Endodermal cell (in vitro differentiated cells): ENCODE results near the gene SERPINB5. TPM values are rescaled to one million over a fixed set of nuclear protein-coding genes. Genes with fewer than 3 reads are reported as not detected.
A peak's percentile ranks its signal among the peaks of the same experiment; 100 is the strongest.

Experiments
- DNase-seq: peaks from one replicate; pipeline ENCODE4 v3.0.0-alpha.2; 2017
- H3K27ac ChIP-seq: 2 replicates; pipeline ENCODE4 v1.5.1; 2013; ENCODE audit warnings: mild to moderate bottlenecking, low read depth, low read length, moderate library complexity
- H3K27me3 ChIP-seq: 2 replicates; pipeline ENCODE4 v1.6.1; 2013; ENCODE audit warnings: mild to moderate bottlenecking, low read length, moderate library complexity; ENCODE audit not compliant: insufficient read depth, control insufficient read depth, poor library complexity, severe bottlenecking
- H3K36me3 ChIP-seq: 2 replicates; pipeline ENCODE4 v1.7.0; 2013; ENCODE audit warnings: mild to moderate bottlenecking, low read length, moderate library complexity; ENCODE audit not compliant: control insufficient read depth, insufficient read depth
- H3K4me1 ChIP-seq: one replicate; pipeline ENCODE4 v1.7.0; 2013; ENCODE audit warnings: low read length; ENCODE audit not compliant: control insufficient read depth, insufficient read depth
- H3K4me3 ChIP-seq: 2 replicates; pipeline ENCODE4 v1.5.1; 2013; ENCODE audit warnings: mild to moderate bottlenecking, low read length, moderate library complexity
- H3K9ac ChIP-seq: 2 replicates; pipeline ENCODE4 v1.6.1; 2013; ENCODE audit warnings: mild to moderate bottlenecking, low read length, moderate library complexity; ENCODE audit not compliant: poor library complexity, severe bottlenecking; ENCODE audit errors: extremely low read depth
- H3K9me3 ChIP-seq: 2 replicates; pipeline ENCODE4 v1.6.1; 2013; ENCODE audit warnings: mild to moderate bottlenecking, low read length, moderate library complexity; ENCODE audit not compliant: control insufficient read depth
- H3K27ac Mint-ChIP-seq: 2 replicates; pipeline ENCODE4 v1.8.0; 2020; ENCODE audit warnings: mixed read lengths
- H3K27me3 Mint-ChIP-seq: 2 replicates; pipeline ENCODE4 v1.8.0; 2021; ENCODE audit warnings: mild to moderate bottlenecking, mixed read lengths; ENCODE audit not compliant: insufficient read depth
- H3K36me3 Mint-ChIP-seq: 2 replicates; pipeline ENCODE4 v1.8.0; 2020; ENCODE audit warnings: low read depth, mixed read lengths
- H3K4me1 Mint-ChIP-seq: 2 replicates; pipeline ENCODE4 v1.8.0; 2020; ENCODE audit warnings: mixed read lengths
- H3K4me3 Mint-ChIP-seq: 2 replicates; pipeline ENCODE4 v1.8.0; 2020; ENCODE audit warnings: mild to moderate bottlenecking, moderate library complexity, mixed read lengths
- H3K9me3 Mint-ChIP-seq: 2 replicates; pipeline ENCODE4 v1.8.0; 2020; ENCODE audit warnings: mild to moderate bottlenecking, mixed read lengths
- WGBS, 2 experiments: methylation state at CpG; one replicate each; pipeline versions ENCODE4 v1.1.5 to v1.1.7; 2013; ENCODE audit warnings: missing lambda C conversion rate in 2 of 2, mixed read lengths in 1 of 2; ENCODE audit not compliant: insufficient coverage in 1 of 2, insufficient read length in 1 of 2; 5-methylcytosine and 5-hydroxymethylcytosine counted together
- total RNA-seq, 2 donors: library from RNA; stranded (reverse); fragmentation: NEBNext Ultra II Directional in 1 of 2; extraction: Animal tissue kit (Norgen Biotek cat#: 25700) in 1 of 2; gene quantifications; 2 replicates in 1 of 2; 3 replicates in 1 of 2; pipeline ENCODE4 v1.2.1, GENCODE V29; 2021
- TF ChIP-seq, protein P1 (sequence below): fragments of 200-600 bp; sonication (generic); conservative IDR thresholded peaks from 2 replicates; pipeline ENCODE4 v1.5.0; 2021; ENCODE audit warnings: antibody characterized with exemption, mild to moderate bottlenecking

The SERPINB5 gene
- total RNA-seq, 2 donors from 2014 or later, result 3.3 TPM; not detected in 1

DNA sequence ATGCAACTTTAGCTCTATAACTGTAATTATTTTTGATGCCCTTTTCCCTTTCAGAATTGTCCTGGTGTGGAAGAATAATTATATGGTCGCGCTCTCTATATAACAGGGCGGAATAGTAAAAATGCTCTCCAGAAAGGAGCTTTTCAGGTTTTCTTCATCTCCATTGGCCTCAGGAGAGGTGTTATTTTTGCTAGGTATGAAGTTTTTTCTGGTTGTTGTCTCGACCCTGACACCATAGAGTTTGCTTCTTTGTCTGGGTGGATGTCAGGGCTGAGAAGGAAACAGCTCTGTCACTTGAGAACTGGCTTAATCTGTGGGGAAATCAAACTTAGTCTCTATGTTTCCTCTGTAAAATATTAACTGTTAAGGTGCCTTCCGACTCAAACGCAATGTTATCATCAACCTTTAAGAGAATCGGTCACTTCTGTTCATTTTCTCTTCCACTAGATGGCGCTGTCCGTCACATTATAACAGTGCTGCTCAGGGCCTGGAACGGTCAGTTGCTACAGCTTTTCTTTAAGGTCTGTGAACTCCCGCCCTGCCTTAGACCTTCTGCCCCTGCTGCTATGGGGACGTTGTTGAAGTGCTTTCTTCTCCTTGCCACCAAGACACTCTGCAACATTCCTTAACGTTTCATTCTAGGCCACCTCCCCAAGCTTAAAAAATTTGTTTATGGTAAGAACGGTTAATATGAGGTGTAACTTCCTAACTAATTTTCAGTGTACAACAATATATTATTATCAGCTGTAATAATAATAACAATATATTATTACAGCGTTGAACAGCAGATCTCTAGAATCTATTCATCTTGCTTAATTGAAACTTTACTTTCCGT, 41.6 kb downstream of the SERPINB5 start:
- Histone ChIP-seq H3K27ac (no peak overlapping the region), H3K9ac (no peak overlapping the region), H3K4me3 (no peak overlapping the region), H3K36me3 (no peaks in the 10 kb centered on the region), H3K27me3 (no peaks in the 10 kb centered on the region), H3K4me1 (no peaks in the 10 kb centered on the region), H3K9me3 (no peaks in the 10 kb centered on the region)
- H3K4me1 Mint-ChIP-seq, result peaks cover 10% of the 10 kb centered on the region
- H3K36me3 Mint-ChIP-seq, result no peaks in the 10 kb centered on the region
- TF ChIP-seq, protein P1, sequence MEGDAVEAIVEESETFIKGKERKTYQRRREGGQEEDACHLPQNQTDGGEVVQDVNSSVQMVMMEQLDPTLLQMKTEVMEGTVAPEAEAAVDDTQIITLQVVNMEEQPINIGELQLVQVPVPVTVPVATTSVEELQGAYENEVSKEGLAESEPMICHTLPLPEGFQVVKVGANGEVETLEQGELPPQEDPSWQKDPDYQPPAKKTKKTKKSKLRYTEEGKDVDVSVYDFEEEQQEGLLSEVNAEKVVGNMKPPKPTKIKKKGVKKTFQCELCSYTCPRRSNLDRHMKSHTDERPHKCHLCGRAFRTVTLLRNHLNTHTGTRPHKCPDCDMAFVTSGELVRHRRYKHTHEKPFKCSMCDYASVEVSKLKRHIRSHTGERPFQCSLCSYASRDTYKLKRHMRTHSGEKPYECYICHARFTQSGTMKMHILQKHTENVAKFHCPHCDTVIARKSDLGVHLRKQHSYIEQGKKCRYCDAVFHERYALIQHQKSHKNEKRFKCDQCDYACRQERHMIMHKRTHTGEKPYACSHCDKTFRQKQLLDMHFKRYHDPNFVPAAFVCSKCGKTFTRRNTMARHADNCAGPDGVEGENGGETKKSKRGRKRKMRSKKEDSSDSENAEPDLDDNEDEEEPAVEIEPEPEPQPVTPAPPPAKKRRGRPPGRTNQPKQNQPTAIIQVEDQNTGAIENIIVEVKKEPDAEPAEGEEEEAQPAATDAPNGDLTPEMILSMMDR, result peak; percentile 87
- H3K9me3 Mint-ChIP-seq, result no peaks in the 10 kb centered on the region
- WGBS, 2 experiments, result 29 to 42% methylated on average over 8 to 14 of the region's 16 CpGs
- H3K4me3 Mint-ChIP-seq, result no peak overlapping the region
- DNase-seq, result peak; percentile 87
- H3K27me3 Mint-ChIP-seq, result peaks cover 4% of the 10 kb centered on the region
- H3K27ac Mint-ChIP-seq, result no peak overlapping the region

DNA sequence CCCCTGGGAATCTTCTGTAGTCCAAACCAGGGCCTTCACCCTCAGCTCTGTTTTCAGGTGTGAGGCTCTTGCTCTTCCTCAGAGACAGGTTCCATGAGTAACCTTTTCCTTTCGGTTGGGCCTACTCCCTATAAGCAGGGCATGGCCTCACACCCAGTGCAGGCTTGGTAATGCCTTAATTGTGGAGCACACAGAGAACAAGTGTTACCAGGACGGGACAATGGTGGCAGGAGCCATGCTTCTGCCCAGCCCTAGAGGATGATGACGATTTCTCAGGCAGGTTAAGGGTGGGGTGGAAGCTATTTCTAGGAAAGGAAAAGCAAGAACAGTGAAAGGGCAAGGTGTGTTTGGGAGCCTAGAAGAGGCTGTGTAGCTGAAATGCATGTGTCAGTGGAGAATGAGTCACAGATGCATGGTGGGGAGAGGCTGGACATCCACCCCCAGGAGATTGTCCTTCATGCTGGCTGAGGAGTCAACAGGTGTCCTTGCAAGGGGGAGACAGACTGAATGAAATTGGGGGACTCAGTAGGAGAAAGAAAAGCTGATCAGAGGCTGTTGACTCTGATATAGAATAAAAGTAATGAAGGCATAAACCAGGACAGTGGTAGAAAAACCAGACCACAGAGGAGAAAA, 43.4 kb downstream of the SERPINB5 start:
- H3K36me3 Mint-ChIP-seq, result no peaks in the 10 kb centered on the region

DNA sequence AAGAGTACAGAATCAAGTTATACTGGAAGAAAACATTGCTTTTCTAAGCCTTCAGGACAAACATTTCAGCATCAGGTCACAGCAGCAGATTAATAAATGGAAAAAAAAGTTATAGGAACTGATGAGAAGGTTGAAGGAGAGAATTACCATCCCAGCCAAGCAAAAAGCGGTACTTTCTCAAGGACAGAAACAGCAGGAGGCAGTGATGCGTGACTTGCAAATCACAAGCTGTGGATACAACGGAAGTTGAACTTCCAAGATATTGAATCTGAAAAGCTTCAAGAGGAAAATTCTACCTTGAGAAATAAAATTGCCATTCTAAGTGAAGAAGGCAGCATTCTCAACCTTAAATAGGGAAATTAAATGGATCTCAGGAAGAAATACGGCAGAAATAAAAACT, 46.9 kb downstream of the SERPINB5 start:
- H3K4me3 ChIP-seq, result no peak overlapping the region
- H3K9ac ChIP-seq, result no peak overlapping the region
- no peaks in the 10 kb centered on the region for H3K4me1 ChIP-seq
- Mint-ChIP-seq H3K36me3 (no peaks in the 10 kb centered on the region), H3K9me3 (no peaks in the 10 kb centered on the region), H3K27ac (no peak overlapping the region), H3K4me1 (no peaks in the 10 kb centered on the region), H3K4me3 (no peak overlapping the region), H3K27me3 (peaks cover 4% of the 10 kb centered on the region)
- H3K36me3 ChIP-seq, result no peaks in the 10 kb centered on the region
- WGBS, 2 experiments, result 64 to 70% methylated on average over 4 of the region's 4 CpGs
- TF ChIP-seq, protein P1, result no peak
- no peak overlapping the region for H3K27ac ChIP-seq
- H3K9me3 ChIP-seq, result no peaks in the 10 kb centered on the region
- no peaks in the 10 kb centered on the region for H3K27me3 ChIP-seq
- no peak for DNase-seq

More for the DNA sequence above, 43.4 kb downstream of the SERPINB5 start:
- no peaks in the 10 kb centered on the region for H3K9me3 ChIP-seq
- TF ChIP-seq, protein P1, result no peak
- H3K27ac ChIP-seq, result no peak overlapping the region
- Mint-ChIP-seq H3K27ac (no peak overlapping the region), H3K9me3 (no peaks in the 10 kb centered on the region), H3K4me1 (peaks cover 2% of the 10 kb centered on the region), H3K27me3 (peaks cover 4% of the 10 kb centered on the region), H3K4me3 (no peak overlapping the region)
- no peaks in the 10 kb centered on the region for H3K27me3 ChIP-seq
- DNase-seq, result no peak
- H3K4me3 ChIP-seq, result no peak overlapping the region
- WGBS, 2 experiments, result 93 to 94% methylated on average over 2 to 3 of the region's 3 CpGs
- no peak overlapping the region for H3K9ac ChIP-seq
- no peaks in the 10 kb centered on the region for H3K36me3 ChIP-seq
- no peaks in the 10 kb centered on the region for H3K4me1 ChIP-seq
